ENCODE results near the gene TMEM114. TPM values are rescaled to one million over a fixed set of nuclear protein-coding genes. Genes with fewer than 3 reads are reported as not detected.

TMEM114 gene
- total RNA-seq, 4 donors from 2014 or later = not detected

DNA sequence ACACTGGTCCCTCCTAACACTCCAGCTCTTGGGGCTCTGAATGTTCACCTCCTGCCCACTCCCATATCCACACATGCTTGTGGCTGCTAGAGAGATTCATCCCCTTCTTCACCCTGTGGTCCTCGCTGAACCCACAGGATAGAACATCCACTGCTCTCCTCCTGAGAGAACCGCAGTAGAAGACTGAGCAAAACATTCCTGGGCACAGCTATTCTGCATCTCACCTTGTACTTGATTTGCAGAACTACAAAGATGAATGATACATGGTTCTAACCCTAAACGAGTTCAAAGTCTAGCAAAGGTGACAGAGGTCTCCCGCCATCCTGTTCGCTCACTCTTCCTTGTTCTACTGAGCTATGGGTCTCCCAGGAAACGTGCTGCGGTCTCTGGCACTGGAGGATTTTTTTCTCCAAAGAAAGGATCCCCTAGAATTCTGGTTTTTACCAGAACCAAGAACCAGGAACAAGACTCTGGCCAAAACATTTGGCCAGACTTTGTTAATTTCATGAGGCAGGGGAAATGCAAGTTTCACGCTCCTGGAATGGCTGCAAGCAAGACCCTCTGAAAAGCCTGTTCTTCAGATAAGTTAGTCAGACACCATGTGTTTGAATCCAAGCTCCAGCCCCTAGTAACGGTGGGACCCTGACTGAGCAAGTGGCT, 39.5 kb downstream of the TMEM114 start:
- Histone ChIP-seq H3K4me3 (replicated peaks in 1 of 3) (no peak overlapping the region), H3K9me3 (no peaks in the 10 kb centered on the region), H3K36me3 (no peaks in the 10 kb centered on the region), H3K4me1 (no peaks in the 10 kb centered on the region), H3K27ac (no peak overlapping the region), H3K27me3 (no peaks in the 10 kb centered on the region)
- DNase-seq = no peak
- WGBS, 2 donors = 81 to 88% methylated on average over 9 of the region's 9 CpGs
- no peak for TF ChIP-seq POLR2A (IDR thresholded peaks at IDR 0.05)
- no peak for TF ChIP-seq CTCF (IDR thresholded peaks at IDR 0.05)
- intact Hi-C loops (cut with DNase I) = no loop called here

GRCh38 chr16:8549843-8550412, 40.4 kb downstream of the TMEM114 start:
- Histone ChIP-seq H3K4me3 (replicated peaks in 1 of 3) (no peak overlapping the region), H3K27ac (no peak overlapping the region), H3K27me3 (no peaks in the 10 kb centered on the region), H3K9me3 (no peaks in the 10 kb centered on the region), H3K36me3 (no peaks in the 10 kb centered on the region), H3K4me1 (no peaks in the 10 kb centered on the region)
- intact Hi-C loops (cut with DNase I) = no loop called here
- no peak for DNase-seq
- TF ChIP-seq POLR2A (IDR thresholded peaks at IDR 0.05) = no peak
- no peak for TF ChIP-seq CTCF (IDR thresholded peaks at IDR 0.05)
- whole genome bisulfite sequencing, 2 donors = 81 to 82% methylated on average over 8 of the region's 8 CpGs

DNA sequence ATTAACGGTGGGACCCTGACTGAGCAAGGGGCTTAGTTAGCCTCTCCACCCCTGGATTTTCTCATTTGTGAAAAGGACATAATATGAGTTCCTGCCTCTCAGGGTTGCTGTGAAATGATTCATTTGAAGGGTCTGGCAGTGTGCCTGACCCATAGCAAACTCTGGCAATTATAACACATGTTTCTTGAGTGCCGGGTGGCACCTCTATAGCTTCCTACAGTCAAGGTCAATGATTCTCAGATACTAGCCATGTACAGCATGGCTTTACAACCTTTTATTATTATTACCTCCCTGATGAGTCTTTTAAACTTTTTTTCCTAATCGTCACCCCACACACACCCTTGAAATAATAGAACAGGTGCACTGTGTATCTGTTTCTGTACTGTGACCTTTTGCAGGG, 42.1 kb downstream of the TMEM114 start:
- H3K9me3 ChIP-seq = no peaks in the 10 kb centered on the region
- no peak overlapping the region for H3K4me3 ChIP-seq (replicated peaks in 1 of 3)
- no peaks in the 10 kb centered on the region for H3K4me1 ChIP-seq
- TF ChIP-seq POLR2A (IDR thresholded peaks at IDR 0.05) (no peak), CTCF (IDR thresholded peaks at IDR 0.05) (no peak)
- H3K36me3 ChIP-seq = no peaks in the 10 kb centered on the region
- no peaks in the 10 kb centered on the region for H3K27me3 ChIP-seq
- intact Hi-C loops (cut with DNase I) = no loop called here
- 40 to 56% methylated on average over 3 of the region's 3 CpGs for WGBS, 2 donors
- DNase-seq = no peak
- H3K27ac ChIP-seq = no peak overlapping the region

- Histone ChIP-seq H3K4me3 (replicated peaks in 1 of 3) (no peak overlapping the region), H3K36me3 (no peaks in the 10 kb centered on the region), H3K27me3 (no peaks in the 10 kb centered on the region), H3K27ac (no peak overlapping the region), H3K9me3 (no peaks in the 10 kb centered on the region), H3K4me1 (no peaks in the 10 kb centered on the region)
- intact Hi-C loops (cut with DNase I) = no loop called here
- TF ChIP-seq POLR2A (IDR thresholded peaks at IDR 0.05) = no peak
- no peak for TF ChIP-seq CTCF (IDR thresholded peaks at IDR 0.05)
- 74 to 78% methylated on average over 8 of the region's 8 CpGs for WGBS, 2 donors
- DNase-seq = no peak
Measured at GRCh38 chr16:8547762-8548161, 42.5 kb downstream of the TMEM114 start.

- no peak for DNase-seq
- 53 to 63% methylated on average over 5 of the region's 5 CpGs for WGBS, 2 donors
- no peak overlapping the region for H3K4me3 ChIP-seq (replicated peaks in 1 of 3)
- no peak overlapping the region for H3K27ac ChIP-seq
- H3K4me1 ChIP-seq = no peaks in the 10 kb centered on the region
- H3K36me3 ChIP-seq = no peaks in the 10 kb centered on the region
- H3K9me3 ChIP-seq = no peaks in the 10 kb centered on the region
- no peaks in the 10 kb centered on the region for H3K27me3 ChIP-seq
- intact Hi-C loops (cut with DNase I) = no loop called here
- TF ChIP-seq CTCF (IDR thresholded peaks at IDR 0.05) = no peak
- TF ChIP-seq POLR2A (IDR thresholded peaks at IDR 0.05) = no peak
Measured at GRCh38 chr16:8544406-8544805, 45.9 kb downstream of the TMEM114 start.

All from thyroid gland (tissue), 4 donors.